HepG2 (cell line): ENCODE results near the gene BOLA3. TPM values are rescaled to one million over a fixed set of nuclear protein-coding genes. Genes with fewer than 3 reads are reported as not detected.
A peak's percentile ranks its signal among the peaks of the same experiment; 100 is the strongest.
"Not testable (repeated sequence)": the region's sequence is repeated elsewhere in the genome, so short reads cannot be mapped to it uniquely, and the experiment has no call there.

Experiments
- ATAC-seq: fragments of 200-7000 bp; cut with Tn5 transposase; 3 replicates; pipeline ENCODE4 v1.9.1; 2020; ENCODE audit warnings: mild to moderate bottlenecking, moderate library complexity
- BruUV-seq: library from RNA; stranded (reverse); fragments of 400-500 nt; replicated peaks from 2 replicates; lab custom pipeline; 2021; lab: Mats Ljungman, UMichigan
- CTCF ChIA-PET: fragments of 300-600 bp; formaldehyde crosslinking; extraction: SDS; loops from one replicate; lab custom pipeline; 2021; ENCODE audit warnings: low total read pairs, inconsistent platforms, low intra/inter-chr PET ratio; lab: Yijun Ruan, JAX
- POLR2A ChIA-PET: fragments of 350-600 bp; sonication (Branson Sonifier 250); formaldehyde crosslinking; loops from one replicate; lab custom pipeline; 2020; ENCODE audit warnings: antibody characterized with exemption, inconsistent platforms; lab: Yijun Ruan, JAX
- DNase-seq: peaks from one replicate; pipeline ENCODE4 v3.0.0-alpha.2; 2015; ENCODE audit warnings: low spot score
- FAIRE-seq: peaks from 3 replicates; lab custom pipeline; 2011; peaks lifted over from hg19 to GRCh38; lab: Jason Lieb, UNC
- H2AFZ ChIP-seq: one replicate; pipeline ENCODE4 v1.6.1; 2011; ENCODE audit warnings: low read length, inconsistent platforms
- H3K27ac ChIP-seq: fragments of 300-600 bp; 3 replicates; pipeline ENCODE4 v1.8.0; 2011; ENCODE audit warnings: mixed run types, mild to moderate bottlenecking, mixed read lengths, low read length, inconsistent platforms; ENCODE audit not compliant: insufficient read depth; ENCODE audit errors: extremely low read length
- H3K27me3 ChIP-seq, 2 experiments: fragments of 200-600 bp in 1 of 2; 2 replicates in 1 of 2; 3 replicates in 1 of 2; pipeline versions ENCODE4 v1.6.0 to v1.8.0; 2011; ENCODE audit warnings: low read length in 2 of 2, mild to moderate bottlenecking in 2 of 2, moderate library complexity in 2 of 2, inconsistent platforms in 1 of 2; ENCODE audit not compliant: insufficient read depth in 2 of 2, control insufficient read depth in 1 of 2
- H3K36me3 ChIP-seq, 2 experiments: fragments of 200-600 bp in 1 of 2; replicated peaks in 1 of 2; 2 replicates in 1 of 2; 3 replicates in 1 of 2; pipeline versions ENCODE4 v1.5.1 to v1.8.0; 2011; ENCODE audit warnings: low read length in 2 of 2, inconsistent platforms in 1 of 2; ENCODE audit not compliant: insufficient read depth in 2 of 2, control insufficient read depth in 1 of 2
- H3K4me1 ChIP-seq: 2 replicates; pipeline ENCODE4 v1.5.1; 2012; ENCODE audit warnings: low read length, inconsistent platforms; ENCODE audit not compliant: insufficient read depth
- H3K4me2 ChIP-seq: 2 replicates; pipeline ENCODE4 v1.6.0; 2011; ENCODE audit warnings: low read depth, low read length, inconsistent platforms
- H3K4me3 ChIP-seq, 3 experiments: fragments of 200-600 bp in 1 of 3; sonication (generic), shearing (Covaris generic) in 1 of 3; replicated peaks in 1 of 3; 2 replicates each; pipeline ENCODE4 v1.5.1; 2011 to 2016; ENCODE audit warnings: low read length in 3 of 3, inconsistent platforms in 2 of 3, low read depth in 2 of 3, mild to moderate bottlenecking in 2 of 3, control low read depth in 1 of 3, mixed read lengths in 1 of 3; ENCODE audit not compliant: insufficient read depth in 1 of 3
- H3K79me2 ChIP-seq: one replicate; pipeline ENCODE4 v1.6.1; 2011; ENCODE audit warnings: low read length, inconsistent platforms; ENCODE audit not compliant: insufficient read depth
- H3K9ac ChIP-seq: 2 replicates; pipeline ENCODE4 v1.6.0; 2011; ENCODE audit warnings: mild to moderate bottlenecking, low read depth, low read length, inconsistent platforms; ENCODE audit not compliant: insufficient read depth
- H3K9me3 ChIP-seq: 2 replicates; pipeline ENCODE4 v1.5.1; 2012; ENCODE audit warnings: mild to moderate bottlenecking, low read length
- H4K20me1 ChIP-seq: 2 replicates; pipeline ENCODE4 v1.6.0; 2011; ENCODE audit warnings: inconsistent platforms, mild to moderate bottlenecking, low read length, moderate library complexity; ENCODE audit not compliant: insufficient read depth
- FOXK1 ChIP-seq: sonication (generic); formaldehyde crosslinking; IDR thresholded peaks from 2 replicates; pipeline ENCODE4 v1.4.0; 2020; ENCODE audit warnings: low read depth, missing genetic modification reagents, borderline replicate concordance
- HMG20B ChIP-seq: conservative IDR thresholded peaks from 2 replicates; pipeline ENCODE4 v1.6.1; 2016; ENCODE audit warnings: missing genetic modification reagents, missing compliant biosample characterization
- MTA3 ChIP-seq: sonication (generic); formaldehyde crosslinking; IDR thresholded peaks from 2 replicates; pipeline ENCODE4 v1.4.0; 2020; ENCODE audit warnings: missing genetic modification reagents
- MTF1 ChIP-seq: sonication (generic); formaldehyde crosslinking; IDR thresholded peaks from 2 replicates; pipeline ENCODE4 v1.5.0; 2020; ENCODE audit warnings: missing genetic modification reagents
- NFKB2 ChIP-seq: sonication (generic); formaldehyde crosslinking; IDR thresholded peaks from 2 replicates; pipeline ENCODE4 v1.4.0; 2020; ENCODE audit warnings: missing genetic modification reagents, borderline replicate concordance
- SAP130 ChIP-seq: IDR thresholded peaks from 2 replicates; pipeline ENCODE4 v1.6.1; 2016; ENCODE audit warnings: low read depth
- TAF1 ChIP-seq: sonication (generic); formaldehyde crosslinking; IDR thresholded peaks from 2 replicates; pipeline ENCODE4 v1.4.0; 2020; ENCODE audit warnings: missing genetic modification reagents
- TFDP1 ChIP-seq: IDR thresholded peaks from 2 replicates; pipeline ENCODE4 v1.6.1; 2016; ENCODE audit warnings: missing compliant biosample characterization, missing genetic modification reagents, borderline replicate concordance
- ZBTB8A ChIP-seq: sonication (generic); formaldehyde crosslinking; IDR thresholded peaks from 2 replicates; pipeline ENCODE4 v1.4.0; 2020; ENCODE audit warnings: mild to moderate bottlenecking, low read depth, missing genetic modification reagents, borderline replicate concordance
- ZC3H4 ChIP-seq: sonication (generic); formaldehyde crosslinking; IDR thresholded peaks from 2 replicates; pipeline ENCODE4 v1.4.0; 2020; ENCODE audit warnings: missing genetic modification reagents, borderline replicate concordance
- ZMYM4 ChIP-seq: sonication (generic); formaldehyde crosslinking; IDR thresholded peaks from 2 replicates; pipeline ENCODE4 v1.8.1; 2023; ENCODE audit warnings: mild to moderate bottlenecking, missing genetic modification reagents
- ZNF121 ChIP-seq: sonication (generic); formaldehyde crosslinking; IDR thresholded peaks from 2 replicates; pipeline ENCODE4 v1.5.0; 2020; ENCODE audit warnings: mild to moderate bottlenecking, missing genetic modification reagents
- ZNF550 ChIP-seq: sonication (generic); formaldehyde crosslinking; IDR thresholded peaks from 2 replicates; pipeline ENCODE4 v1.4.0; 2020; ENCODE audit warnings: mild to moderate bottlenecking, missing genetic modification reagents, borderline replicate concordance
- ZNF709 ChIP-seq: sonication (generic); formaldehyde crosslinking; IDR thresholded peaks from 2 replicates; pipeline ENCODE4 v1.5.0; 2020; ENCODE audit warnings: mild to moderate bottlenecking, missing genetic modification reagents
- WGBS: methylation state at CpG from one replicate; pipeline ENCODE4 v1.1.6; 2017; ENCODE audit warnings: low lambda C conversion rate; 5-methylcytosine and 5-hydroxymethylcytosine counted together
- in situ Hi-C: cut with HindIII; loops from 2 replicates; pipeline ENCODE4 v1.10.0; 2017; ENCODE audit warnings: low pct_unique_long_range_greater_than_20kb; ENCODE audit not compliant: extremely low pct_ligation_motif_present
- intact Hi-C: fragments of 100-400 bp; cut with micrococcal nuclease; formaldehyde crosslinking; loops from one replicate; pipeline ENCODE4 v1.10.0; 2022; ENCODE audit not compliant: unreplicated experiment
- polyA plus RNA-seq, 8 experiments: library from polyadenylated mRNA; depleted of rRNA in 3 of 8; stranded (reverse) in 7 of 8; unstranded in 1 of 8; fragments of >200 nt; fragmentation: Illumina TruSeq in 4 of 8; extraction: Trizol in 4 of 8; gene quantifications; 2 replicates each; pipeline versions ENCODE4 v1.2.1 to v1.2.3, GENCODE V29; 2011 to 2016; ENCODE audit warnings: low read depth in 4 of 8, missing spikeins in 1 of 8, mixed read lengths in 1 of 8; ENCODE audit not compliant: insufficient read depth in 1 of 8
- total RNA-seq, 5 experiments: library from RNA; depleted of rRNA; stranded (reverse); fragments of >200 nt; fragmentation: Illumina TruSeq; extraction: Trizol; gene quantifications; 2 replicates each; pipeline ENCODE4 v1.2.3, GENCODE V29; 2016; ENCODE audit warnings: low read depth in 1 of 5

Gene BOLA3
- total and polyA plus RNA-seq, 2 of the 13 experiments (the other 11 are each of a cell fraction or from before 2014, with no cell fraction given) = 89.7 to 170 TPM

GRCh38 chr2:74121846-74122245 lies 25.9 kb downstream of the BOLA3 start:
- Histone ChIP-seq H3K4me1 (peaks cover 14% of the 10 kb centered on the region), H3K9me3 (peaks cover 22% of the 10 kb centered on the region)
- BruUV-seq, H3K79me2 ChIP-seq, CTCF ChIA-PET, H3K27ac ChIP-seq, ATAC-seq, H3K36me3 ChIP-seq, H3K4me2 ChIP-seq, FAIRE-seq, H3K27me3 ChIP-seq, in situ Hi-C loops, DNase-seq, H4K20me1 ChIP-seq, H2AFZ ChIP-seq, H3K9ac ChIP-seq, H3K4me3 ChIP-seq: not testable (repeated sequence)
- POLR2A ChIA-PET = interaction anchor here (0.7 kb wide), 1 partner anchor 722 kb away, joined by 3 read pairs; no protein-coding TSS in a partner anchor
- intact Hi-C loops = loop anchor here (2.0 to 10.0 kb wide), 2 partner anchors 25 to 197 kb away; partner anchors contain the start of genes BOLA3 and DGUOK
- 82% methylated on average over 1 of the region's 1 CpG for WGBS

- Histone ChIP-seq H3K27ac (peak overlapping the region; percentile 83), H3K4me1 (peaks cover 14% of the 10 kb centered on the region), H2AFZ (peak overlapping the region; percentile 80), H3K79me2 (no peaks in the 10 kb centered on the region), H3K27me3 (no peaks in the 10 kb centered on the region), H3K9ac (peak overlapping the region; percentile 77), H3K9me3 (peaks cover 22% of the 10 kb centered on the region), H3K4me3 (peak overlapping the region; percentile 79 to 91 (median 91)), H3K4me2 (peak overlapping the region; percentile 85), H3K36me3 (no peaks in the 10 kb centered on the region), H4K20me1 (no peaks in the 10 kb centered on the region)
- no peak for FAIRE-seq
- TSS peak; percentile 84 for BruUV-seq
- ATAC-seq = peak; percentile 99
- intact Hi-C loops (loop anchor here (2.0 to 10.0 kb wide), 2 partner anchors 27 to 195 kb away; partner anchors contain the start of genes BOLA3 and DGUOK), in situ Hi-C loops (no loop called here)
- ChIA-PET CTCF (interaction anchor here (1.4 to 1.6 kb wide), 2 partner anchors 28 to 297 kb away, joined by 3 to 10 read pairs; partner anchors contain the start of gene BOLA3), POLR2A (interaction anchor here (0.6 to 1.7 kb wide), 37 partner anchors 13 to 886 kb away, joined by 3 to 29 read pairs (median 4); partner anchors contain the start of genes BOLA3, CCT7, DGUOK and DQX1)
- DNase-seq = peak; percentile 78
- WGBS = 3% methylated on average over 50 of the region's 59 CpGs
- TF ChIP-seq MTF1 (CRISPR knock-in tag) = no peak
- TF ChIP-seq ZMYM4 (CRISPR knock-in tag) = peak; percentile 100
- peak; percentile 68; the same call in 1 of the 2 replicates for TF ChIP-seq ZNF550 (CRISPR knock-in tag)
- TF ChIP-seq ZNF709 (CRISPR knock-in tag) = peak; percentile 85
- peak; percentile 97 for TF ChIP-seq NFKB2 (CRISPR knock-in tag)
- TF ChIP-seq SAP130 = peak; percentile 79
- 0 out of 2 replicates have a peak, but pooled peaks have one; percentile 53 for TF ChIP-seq ZC3H4 (CRISPR knock-in tag)
- peak; percentile 50; the same call in 1 of the 2 replicates for TF ChIP-seq ZNF121
- TF ChIP-seq ZBTB8A (CRISPR knock-in tag) = peak; percentile 59; the same call in 1 of the 2 replicates
- TF ChIP-seq HMG20B (CRISPR knock-in tag) = 0 out of 2 replicates have a peak, but pooled peaks have one; percentile 30
- peak; percentile 93 for TF ChIP-seq TAF1 (CRISPR knock-in tag)
- TF ChIP-seq FOXK1 = peak; percentile 87
- TF ChIP-seq TFDP1 (CRISPR knock-in tag) = peak; percentile 90
- TF ChIP-seq MTA3 (CRISPR knock-in tag) = no peak
Measured at GRCh38 chr2:74119912-74120825, 27.5 kb downstream of the BOLA3 start.
